Mesothelial cell of epicardium (in vitro differentiated cells): ENCODE measurements around the gene CRELD2. TPM values are rescaled to one million over a fixed set of nuclear protein-coding genes. Genes with fewer than 3 reads are reported as not detected.

Source experiments
- DNase-seq, 2 experiments: peaks; one replicate each; pipeline ENCODE4 v3.0.0; 2021; ENCODE audit warnings: low spot score in 2 of 2; ENCODE audit not compliant: unreplicated experiment in 2 of 2
- H3K27ac Mint-ChIP-seq: 2 replicates; pipeline ENCODE4 v1.8.0; 2021; ENCODE audit warnings: mixed read lengths
- H3K27me3 Mint-ChIP-seq: 2 replicates; pipeline ENCODE4 v1.8.0; 2021; ENCODE audit warnings: low read depth, mixed read lengths
- H3K36me3 Mint-ChIP-seq: 2 replicates; pipeline ENCODE4 v1.8.0; 2021; ENCODE audit warnings: mixed read lengths
- H3K4me1 Mint-ChIP-seq: 2 replicates; pipeline ENCODE4 v1.8.0; 2021; ENCODE audit warnings: mixed read lengths
- H3K4me3 Mint-ChIP-seq: 2 replicates; pipeline ENCODE4 v1.8.0; 2021; ENCODE audit warnings: mild to moderate bottlenecking, moderate library complexity, mixed read lengths
- H3K9me3 Mint-ChIP-seq: 2 replicates; pipeline ENCODE4 v1.8.0; 2021; ENCODE audit warnings: mixed read lengths
- total RNA-seq: library from RNA; stranded (reverse); gene quantifications from 3 replicates; pipeline ENCODE4 v1.2.1, GENCODE V29; 2021
- TF ChIP-seq, protein P1 (sequence below): fragments of 200-600 bp; sonication (generic); IDR thresholded peaks from one replicate; pipeline ENCODE4 v1.5.0; 2021; ENCODE audit warnings: antibody characterized with exemption; ENCODE audit not compliant: unreplicated experiment

CRELD2 gene
- total RNA-seq, 1 donor from 2014 or later, result 41.4 TPM

DNA sequence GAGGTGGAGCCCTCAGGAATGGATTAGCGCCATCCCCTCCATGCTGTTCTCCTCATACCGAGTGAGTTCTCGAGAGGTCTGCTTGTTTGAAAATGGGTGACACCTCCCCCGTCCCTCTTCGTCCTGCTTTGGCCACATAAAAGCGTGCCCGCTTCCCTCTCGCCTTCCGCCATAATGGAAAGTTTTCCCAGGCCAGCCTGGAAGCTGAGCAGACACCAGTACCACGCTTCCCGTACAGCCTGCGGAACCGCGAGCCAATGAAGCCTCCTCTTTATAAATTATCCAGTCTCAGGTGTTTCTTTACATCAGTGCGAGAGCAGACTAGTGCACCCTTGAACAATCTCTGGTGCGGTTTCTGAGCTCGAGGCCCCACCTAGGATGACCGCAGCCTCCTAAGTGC is 13.0 kb upstream of the CRELD2 start:
- no peak overlapping the region for H3K27ac Mint-ChIP-seq
- H3K4me3 Mint-ChIP-seq, result no peak overlapping the region
- TF ChIP-seq, protein P1, sequence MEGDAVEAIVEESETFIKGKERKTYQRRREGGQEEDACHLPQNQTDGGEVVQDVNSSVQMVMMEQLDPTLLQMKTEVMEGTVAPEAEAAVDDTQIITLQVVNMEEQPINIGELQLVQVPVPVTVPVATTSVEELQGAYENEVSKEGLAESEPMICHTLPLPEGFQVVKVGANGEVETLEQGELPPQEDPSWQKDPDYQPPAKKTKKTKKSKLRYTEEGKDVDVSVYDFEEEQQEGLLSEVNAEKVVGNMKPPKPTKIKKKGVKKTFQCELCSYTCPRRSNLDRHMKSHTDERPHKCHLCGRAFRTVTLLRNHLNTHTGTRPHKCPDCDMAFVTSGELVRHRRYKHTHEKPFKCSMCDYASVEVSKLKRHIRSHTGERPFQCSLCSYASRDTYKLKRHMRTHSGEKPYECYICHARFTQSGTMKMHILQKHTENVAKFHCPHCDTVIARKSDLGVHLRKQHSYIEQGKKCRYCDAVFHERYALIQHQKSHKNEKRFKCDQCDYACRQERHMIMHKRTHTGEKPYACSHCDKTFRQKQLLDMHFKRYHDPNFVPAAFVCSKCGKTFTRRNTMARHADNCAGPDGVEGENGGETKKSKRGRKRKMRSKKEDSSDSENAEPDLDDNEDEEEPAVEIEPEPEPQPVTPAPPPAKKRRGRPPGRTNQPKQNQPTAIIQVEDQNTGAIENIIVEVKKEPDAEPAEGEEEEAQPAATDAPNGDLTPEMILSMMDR, result no peak
- DNase-seq, result no peak
- H3K4me1 Mint-ChIP-seq, result no peaks in the 10 kb centered on the region
- H3K27me3 Mint-ChIP-seq, result no peaks in the 10 kb centered on the region
- H3K36me3 Mint-ChIP-seq, result peaks cover 38% of the 10 kb centered on the region
- peaks cover 3% of the 10 kb centered on the region for H3K9me3 Mint-ChIP-seq

DNA sequence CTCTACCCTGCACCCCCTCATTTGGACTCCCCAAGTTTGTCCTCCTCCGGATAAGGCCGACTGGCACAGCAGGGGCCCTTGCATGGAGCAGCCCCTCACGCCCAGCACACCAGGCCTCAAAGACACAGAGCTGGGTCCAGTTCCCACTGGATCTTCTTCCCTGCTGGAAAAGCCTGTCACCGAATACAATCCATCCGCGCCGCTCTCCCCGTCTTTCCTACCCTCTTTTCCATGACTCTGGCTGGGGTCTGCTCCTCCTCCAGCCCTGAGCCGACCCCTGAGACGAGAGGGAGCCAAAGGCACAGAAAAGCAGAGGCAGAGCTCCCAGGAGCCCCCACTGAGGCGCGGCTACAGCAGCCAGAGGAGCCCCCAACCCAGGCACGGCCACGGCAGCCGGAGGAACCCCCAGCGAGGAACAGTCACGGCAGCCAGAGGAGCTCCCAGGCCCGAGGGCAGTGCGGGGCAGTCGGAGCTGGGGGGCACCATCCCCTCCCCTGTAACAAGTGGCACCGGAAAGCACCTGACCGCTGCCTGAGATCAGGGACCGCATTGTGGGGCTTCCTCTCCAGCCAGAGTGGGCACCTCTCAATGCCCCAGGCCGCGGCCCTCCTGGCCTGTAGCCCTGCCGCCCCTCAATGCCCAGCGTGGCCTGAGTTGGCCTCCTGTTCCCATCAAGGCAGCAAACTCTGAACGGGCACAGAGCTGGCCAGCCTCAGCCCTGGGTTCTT is 12.2 kb upstream of the CRELD2 start:
- H3K4me3 Mint-ChIP-seq, result no peak overlapping the region
- no peak for DNase-seq
- H3K4me1 Mint-ChIP-seq, result no peaks in the 10 kb centered on the region
- peaks cover 34% of the 10 kb centered on the region for H3K36me3 Mint-ChIP-seq
- no peaks in the 10 kb centered on the region for H3K9me3 Mint-ChIP-seq
- H3K27ac Mint-ChIP-seq, result no peak overlapping the region
- TF ChIP-seq, protein P1, result no peak
- no peaks in the 10 kb centered on the region for H3K27me3 Mint-ChIP-seq

DNA sequence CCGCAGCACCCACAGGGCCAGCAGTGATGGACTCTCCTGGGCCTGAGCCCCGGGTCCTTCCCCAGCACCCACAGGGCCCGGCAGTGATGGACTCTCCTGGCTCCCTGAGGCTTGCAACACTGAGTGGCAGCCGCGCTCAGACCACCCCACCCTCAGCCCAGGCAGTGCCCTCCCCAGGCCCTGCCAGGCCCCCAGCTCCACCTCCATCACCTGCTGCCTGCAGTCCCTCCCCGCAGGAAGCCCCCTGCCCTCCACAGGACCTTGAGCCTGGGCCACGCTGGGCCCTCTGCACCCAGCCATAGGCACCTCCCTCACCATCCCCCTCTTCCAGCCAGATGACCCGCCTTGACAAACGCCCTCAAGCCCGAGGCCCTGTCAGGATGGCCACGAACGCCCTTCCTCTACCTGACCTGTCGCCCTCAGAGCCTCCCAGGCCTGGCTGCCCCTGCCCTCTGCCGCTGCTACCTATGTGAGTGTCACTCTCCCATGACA is 11.6 kb upstream of the CRELD2 start:
- Mint-ChIP-seq H3K4me3 (no peak overlapping the region), H3K36me3 (peaks cover 28% of the 10 kb centered on the region), H3K27me3 (no peaks in the 10 kb centered on the region), H3K4me1 (no peaks in the 10 kb centered on the region), H3K9me3 (no peaks in the 10 kb centered on the region), H3K27ac (no peak overlapping the region)
- TF ChIP-seq, protein P1, result no peak
- no peak for DNase-seq

DNA sequence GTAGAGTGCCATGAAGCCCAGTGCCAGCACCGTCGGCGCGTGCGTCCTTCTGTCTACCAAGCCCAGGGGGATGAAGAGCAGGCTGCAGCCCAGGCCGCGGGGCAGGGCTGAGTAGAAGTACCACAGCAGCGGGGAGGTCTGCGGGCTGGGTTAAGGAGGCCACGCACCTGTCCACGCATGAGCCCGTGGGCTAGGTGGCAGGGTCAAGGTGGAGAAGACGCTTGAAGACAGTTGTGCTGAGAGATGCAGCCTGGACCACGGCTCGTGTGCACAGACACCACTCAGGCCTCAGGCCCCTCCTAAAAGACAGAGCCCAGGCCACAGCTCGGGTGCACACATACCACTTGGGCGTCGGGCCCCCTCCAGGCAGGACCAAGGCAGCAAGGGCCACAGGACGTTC is 10.6 kb upstream of the CRELD2 start:
- TF ChIP-seq, protein P1, result no peak
- DNase-seq, result no peak
- H3K27me3 Mint-ChIP-seq, result no peaks in the 10 kb centered on the region
- H3K27ac Mint-ChIP-seq, result no peak overlapping the region
- no peak overlapping the region for H3K4me3 Mint-ChIP-seq
- H3K4me1 Mint-ChIP-seq, result no peaks in the 10 kb centered on the region
- peaks cover 25% of the 10 kb centered on the region for H3K36me3 Mint-ChIP-seq
- no peaks in the 10 kb centered on the region for H3K9me3 Mint-ChIP-seq

DNA sequence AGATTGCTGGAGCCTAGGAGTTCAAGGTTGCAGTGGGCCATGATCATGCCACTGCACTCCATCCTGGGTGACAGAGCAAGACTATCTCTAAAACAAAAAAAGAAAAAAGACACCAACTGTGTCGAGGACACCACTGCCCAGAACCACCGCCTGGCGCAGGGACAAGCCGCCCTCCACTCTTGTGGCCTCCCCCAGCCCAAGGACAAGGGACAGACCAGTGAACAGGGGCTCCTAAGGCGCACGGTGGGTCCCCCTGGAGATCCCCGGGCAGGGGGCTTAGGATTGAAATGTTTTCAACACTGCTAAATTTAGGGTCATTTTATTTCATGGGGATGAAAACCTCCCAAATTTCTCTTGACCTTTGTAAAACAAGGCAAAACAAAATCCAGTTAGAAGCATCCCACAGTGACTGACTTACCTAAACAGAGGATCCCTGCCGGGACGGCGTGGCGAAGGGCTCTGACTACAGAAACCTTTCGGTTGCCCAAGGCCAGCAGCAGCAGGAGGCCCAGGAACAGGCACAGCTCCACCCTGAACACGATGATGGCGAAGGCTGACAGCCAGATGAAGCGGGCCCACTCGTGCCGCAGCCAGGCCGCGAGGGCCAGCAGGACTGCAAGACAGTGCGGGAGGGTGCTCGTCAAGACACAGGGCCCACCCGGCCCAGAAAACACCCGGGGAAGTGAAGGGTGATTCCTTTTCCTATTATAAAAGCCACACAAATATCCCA is 8.8 kb upstream of the CRELD2 start:
- H3K4me3 Mint-ChIP-seq, result no peak overlapping the region
- H3K36me3 Mint-ChIP-seq, result peaks cover 23% of the 10 kb centered on the region
- no peaks in the 10 kb centered on the region for H3K27me3 Mint-ChIP-seq
- no peak for DNase-seq
- no peaks in the 10 kb centered on the region for H3K9me3 Mint-ChIP-seq
- no peaks in the 10 kb centered on the region for H3K4me1 Mint-ChIP-seq
- TF ChIP-seq, protein P1, result no peak
- no peak overlapping the region for H3K27ac Mint-ChIP-seq
